HCT116 (cell line): ENCODE data around the gene MNX1. TPM values are rescaled to one million over a fixed set of nuclear protein-coding genes. Genes with fewer than 3 reads are reported as not detected.

ENCODE experiments used
- ATAC-seq: fragments of 200-7000 bp; cut with Tn5 transposase; 2 replicates; pipeline ENCODE4 v1.9.1; 2020; ENCODE audit warnings: mild to moderate bottlenecking, moderate library complexity
- BruUV-seq: library from RNA; stranded (reverse); fragments of 400-500 nt; replicated peaks from 2 replicates; lab custom pipeline; 2021; lab: Mats Ljungman, UMichigan
- CTCF ChIA-PET: fragments of 300-600 bp; sonication (Branson Sonifier 250); formaldehyde crosslinking; loops from one replicate; lab custom pipeline; 2021; ENCODE audit warnings: antibody characterized with exemption; lab: Charles Lee
- POLR2A ChIA-PET: fragments of 300-600, 350-600 bp; sonication (Branson Sonifier 250); formaldehyde crosslinking; loops from one replicate; lab custom pipeline; 2021; ENCODE audit warnings: antibody characterized with exemption; lab: Charles Lee
- RAD21 ChIA-PET, 2 experiments: fragments of 300-600 bp; sonication (Branson Sonifier 250); formaldehyde crosslinking; loops; one replicate each; lab custom pipeline; 2023; ENCODE audit warnings: low total read pairs in 2 of 2; ENCODE audit not compliant: uncharacterized antibody in 2 of 2, unreplicated experiment in 2 of 2, low non-redundant PET in 1 of 2; lab: Charles Lee
- DNase-seq: peaks from one replicate; pipeline ENCODE4 v3.0.0-alpha.2; 2010; ENCODE audit warnings: low read depth, low spot score
- H2AFZ ChIP-seq: fragments of 200-600 bp; shearing (Covaris generic), sonication (generic); 2 replicates; pipeline ENCODE4 v1.6.1; 2017; ENCODE audit warnings: low read depth, mixed run types, mixed read lengths, antibody characterized with exemption, low read length; ENCODE audit not compliant: poor library complexity, severe bottlenecking
- H3K27ac ChIP-seq: 2 replicates; pipeline ENCODE4 v1.5.1; 2012; ENCODE audit warnings: low read depth, low read length
- H3K27me3 ChIP-seq: fragments of 200-600 bp; sonication (generic); 2 replicates; pipeline ENCODE4 v1.6.1; 2016; ENCODE audit warnings: mixed run types, low read length, mixed read lengths; ENCODE audit not compliant: insufficient read depth
- H3K36me3 ChIP-seq, 2 experiments: fragments of 200-500 bp in 1 of 2; fragments of 200-600 bp in 1 of 2; sonication (Bioruptor generic) in 1 of 2; sonication (generic) in 1 of 2; 2 replicates each; pipeline versions ENCODE4 v1.5.1 to v1.6.1; 2014 to 2016; ENCODE audit warnings: low read length in 2 of 2, inconsistent platforms in 1 of 2, mixed read lengths in 1 of 2, mixed run types in 1 of 2; ENCODE audit not compliant: insufficient read depth in 2 of 2, control insufficient read depth in 1 of 2
- H3K4me1 ChIP-seq, 2 experiments: fragments of 200-600 bp in 1 of 2; sonication (generic) in 1 of 2; 2 replicates each; pipeline versions ENCODE4 v1.5.1 to v1.6.1; 2012 to 2017; ENCODE audit warnings: low read length in 2 of 2, inconsistent platforms in 1 of 2, mild to moderate bottlenecking in 1 of 2, mixed read lengths in 1 of 2, mixed run types in 1 of 2, moderate library complexity in 1 of 2; ENCODE audit not compliant: insufficient read depth in 2 of 2, control insufficient read depth in 1 of 2
- H3K4me2 ChIP-seq: fragments of 200-600 bp; sonication (generic); 2 replicates; pipeline ENCODE4 v1.6.1; 2017; ENCODE audit warnings: mixed run types, low read length, mixed read lengths
- H3K4me3 ChIP-seq, 2 experiments: fragments of 200-600 bp in 1 of 2; sonication (generic) in 1 of 2; replicated peaks in 1 of 2; 2 replicates each; pipeline ENCODE4 v1.5.1; 2011 to 2016; ENCODE audit warnings: low read length in 2 of 2, control low read depth in 1 of 2, low read depth in 1 of 2, mild to moderate bottlenecking in 1 of 2, mixed read lengths in 1 of 2, mixed run types in 1 of 2
- H3K79me2 ChIP-seq: fragments of 200-600 bp; sonication (generic); 2 replicates; pipeline ENCODE4 v1.6.1; 2017; ENCODE audit warnings: mild to moderate bottlenecking, mixed run types, low read length, moderate library complexity, mixed read lengths; ENCODE audit not compliant: insufficient read depth
- H3K9ac ChIP-seq: fragments of 200-600 bp; sonication (generic); 2 replicates; pipeline ENCODE4 v1.6.1; 2016; ENCODE audit warnings: low read length, mixed read lengths
- H3K9me2 ChIP-seq: fragments of 200-600 bp; sonication (generic), shearing (Covaris generic); 2 replicates; pipeline ENCODE4 v1.6.1; 2017; ENCODE audit warnings: mixed run types, mild to moderate bottlenecking, moderate library complexity; ENCODE audit not compliant: insufficient read depth
- H3K9me3 ChIP-seq, 2 experiments: fragments of 200-500 bp in 1 of 2; fragments of 200-600 bp in 1 of 2; sonication (Bioruptor generic) in 1 of 2; sonication (generic) in 1 of 2; 2 replicates each; pipeline ENCODE4 v1.6.1; 2014 to 2017; ENCODE audit warnings: low read length in 2 of 2, mixed read lengths in 2 of 2, inconsistent platforms in 1 of 2, low read depth in 1 of 2, mild to moderate bottlenecking in 1 of 2, mixed run types in 1 of 2, moderate library complexity in 1 of 2; ENCODE audit not compliant: control insufficient read depth in 1 of 2, insufficient read depth in 1 of 2
- H4K20me1 ChIP-seq: fragments of 200-600 bp; sonication (generic), shearing (Covaris generic); 2 replicates; pipeline ENCODE4 v1.6.1; 2017; ENCODE audit warnings: mixed run types, mild to moderate bottlenecking, moderate library complexity; ENCODE audit not compliant: insufficient read depth
- CBX3 ChIP-seq: IDR thresholded peaks from 2 replicates; pipeline ENCODE4 v1.6.1; 2012; ENCODE audit warnings: low read depth
- CEBPB ChIP-seq: IDR thresholded peaks from 2 replicates; pipeline ENCODE4 v1.6.1; 2012; ENCODE audit warnings: low read depth
- EGR1 ChIP-seq: IDR thresholded peaks from 2 replicates; pipeline ENCODE4 v1.6.1; 2012; ENCODE audit warnings: low read depth
- ELF1 ChIP-seq: IDR thresholded peaks from 2 replicates; pipeline ENCODE4 v1.6.1; 2012; ENCODE audit warnings: low read depth, borderline replicate concordance
- POLR2AphosphoS5 ChIP-seq: IDR thresholded peaks from 2 replicates; pipeline ENCODE4 v1.6.1; 2011; ENCODE audit warnings: mild to moderate bottlenecking, low read depth, low read length, moderate library complexity
- SRF ChIP-seq: IDR thresholded peaks from 2 replicates; pipeline ENCODE4 v1.6.1; 2012; ENCODE audit warnings: low read depth
- TCF7L2 ChIP-seq: IDR thresholded peaks from 2 replicates; pipeline ENCODE4 v1.7.0; 2011; ENCODE audit warnings: borderline replicate concordance, inconsistent platforms; ENCODE audit not compliant: insufficient read depth, insufficient read length; ENCODE audit errors: extremely low read depth
- ZNF274 ChIP-seq: fragments of 200-500 bp; sonication (Bioruptor generic); IDR thresholded peaks from 2 replicates; pipeline ENCODE4 v1.6.1; 2014; ENCODE audit warnings: mild to moderate bottlenecking, low read depth, low read length, inconsistent platforms
- intact Hi-C: fragments of 100-400 bp; cut with micrococcal nuclease; formaldehyde crosslinking; loops from 2 replicates; pipeline ENCODE4 v1.10.0; 2022
- total RNA-seq: library from RNA; stranded (reverse); gene quantifications from one replicate; pipeline ENCODE4 v1.2.1, GENCODE V29; 2021; ENCODE audit not compliant: unreplicated experiment
- TF ChIP-seq, protein P1 (sequence below): IDR thresholded peaks from 2 replicates; pipeline ENCODE4 v1.6.1; 2011; ENCODE audit warnings: mild to moderate bottlenecking, low read length, moderate library complexity; ENCODE audit not compliant: insufficient replicate concordance; ENCODE audit errors: extremely low read depth
- TF ChIP-seq, protein P2 (sequence below): IDR thresholded peaks from 2 replicates; pipeline ENCODE4 v1.6.1; 2012
- TF ChIP-seq, protein P3 (sequence below): IDR thresholded peaks from 2 replicates; pipeline ENCODE4 v1.6.1; 2012
- TF ChIP-seq, protein P4 (sequence below), 3 experiments: fragments of 200-600 bp in 1 of 3; sonication (generic) in 1 of 3; IDR thresholded peaks in 2 of 3; conservative IDR thresholded peaks in 1 of 3; 2 replicates each; pipeline ENCODE4 v1.5.1; 2012 to 2017; ENCODE audit warnings: low read depth in 2 of 3, low read length in 2 of 3, antibody characterized with exemption in 1 of 3, borderline replicate concordance in 1 of 3, control low read depth in 1 of 3, mild to moderate bottlenecking in 1 of 3, mixed read lengths in 1 of 3, mixed run types in 1 of 3, moderate library complexity in 1 of 3; ENCODE audit not compliant: insufficient read depth in 1 of 3

MNX1 gene
- total RNA-seq, 1 experiment from 2014 or later: 7.7 TPM

DNA sequence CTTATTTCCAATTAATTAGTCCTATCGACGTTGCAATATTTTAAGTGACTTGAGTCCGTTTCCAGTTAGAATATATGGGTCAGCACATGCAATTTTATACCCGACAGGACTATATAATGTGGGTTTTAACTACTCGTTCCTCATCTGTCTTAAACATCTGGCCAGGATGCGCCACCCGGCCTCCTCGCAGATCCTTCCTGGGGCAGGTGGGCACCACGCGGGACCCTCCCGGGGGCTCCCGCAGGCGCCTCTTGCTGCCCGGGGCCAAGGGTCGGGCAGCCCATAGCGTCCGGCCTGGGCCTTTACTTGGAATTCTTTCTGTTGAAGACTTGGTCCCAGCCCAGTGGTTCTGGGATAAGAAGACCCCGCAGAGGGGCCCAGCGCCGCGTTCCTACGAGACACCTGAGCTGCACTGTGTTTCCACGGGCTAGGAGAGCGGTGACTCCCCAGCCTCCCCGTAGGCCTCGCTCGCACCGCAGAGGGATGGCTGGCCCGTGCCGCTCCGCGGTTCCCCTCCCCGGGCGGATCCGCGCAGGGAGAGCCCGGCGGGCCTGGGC is 10.1 kb upstream of the MNX1 start (continued):
- TF ChIP-seq, protein P1, sequence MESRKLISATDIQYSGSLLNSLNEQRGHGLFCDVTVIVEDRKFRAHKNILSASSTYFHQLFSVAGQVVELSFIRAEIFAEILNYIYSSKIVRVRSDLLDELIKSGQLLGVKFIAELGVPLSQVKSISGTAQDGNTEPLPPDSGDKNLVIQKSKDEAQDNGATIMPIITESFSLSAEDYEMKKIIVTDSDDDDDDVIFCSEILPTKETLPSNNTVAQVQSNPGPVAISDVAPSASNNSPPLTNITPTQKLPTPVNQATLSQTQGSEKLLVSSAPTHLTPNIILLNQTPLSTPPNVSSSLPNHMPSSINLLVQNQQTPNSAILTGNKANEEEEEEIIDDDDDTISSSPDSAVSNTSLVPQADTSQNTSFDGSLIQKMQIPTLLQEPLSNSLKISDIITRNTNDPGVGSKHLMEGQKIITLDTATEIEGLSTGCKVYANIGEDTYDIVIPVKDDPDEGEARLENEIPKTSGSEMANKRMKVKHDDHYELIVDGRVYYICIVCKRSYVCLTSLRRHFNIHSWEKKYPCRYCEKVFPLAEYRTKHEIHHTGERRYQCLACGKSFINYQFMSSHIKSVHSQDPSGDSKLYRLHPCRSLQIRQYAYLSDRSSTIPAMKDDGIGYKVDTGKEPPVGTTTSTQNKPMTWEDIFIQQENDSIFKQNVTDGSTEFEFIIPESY: no peak
- TF ChIP-seq, protein P2, sequence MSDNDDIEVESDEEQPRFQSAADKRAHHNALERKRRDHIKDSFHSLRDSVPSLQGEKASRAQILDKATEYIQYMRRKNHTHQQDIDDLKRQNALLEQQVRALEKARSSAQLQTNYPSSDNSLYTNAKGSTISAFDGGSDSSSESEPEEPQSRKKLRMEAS: no peak
- TF ChIP-seq, all 23 proteins: peak for 0

DNA sequence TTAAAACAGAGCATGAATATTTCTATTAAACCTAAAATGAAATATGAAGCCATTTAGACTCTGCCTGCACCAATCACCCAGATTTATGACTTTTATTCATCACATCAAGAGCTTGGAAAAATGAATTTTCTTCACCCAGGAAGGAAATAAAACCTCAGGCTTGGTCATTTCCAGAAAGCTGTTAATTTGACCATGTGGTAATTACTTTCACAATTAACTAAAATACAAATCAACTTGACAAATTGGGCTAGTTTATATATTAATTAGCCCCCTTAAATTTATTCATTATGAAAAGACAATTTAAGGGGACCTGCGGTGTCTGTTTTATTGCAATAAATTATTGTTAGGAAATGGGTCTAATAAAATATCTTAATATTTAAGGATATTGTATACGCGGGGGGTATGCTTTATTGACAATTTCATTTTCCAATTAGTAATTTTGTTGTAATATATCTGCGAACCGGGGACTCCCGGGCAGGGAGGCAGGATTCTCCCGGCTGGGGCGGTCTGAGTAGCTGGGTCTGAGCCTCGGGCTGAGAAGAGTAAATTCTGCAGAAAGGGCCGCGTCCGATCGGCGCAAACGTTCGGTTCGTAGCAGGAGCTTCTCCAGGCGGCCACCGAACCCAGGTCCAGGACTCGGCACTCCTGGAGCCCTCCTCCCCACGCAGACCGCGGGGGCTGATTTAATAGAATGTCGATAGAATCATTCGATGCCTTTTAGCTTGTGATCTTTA is 9.4 kb upstream of the MNX1 start:
- no peak overlapping the region for H3K4me2 ChIP-seq

More for the DNA sequence above, 9.4 kb upstream of the MNX1 start:
- intact Hi-C loops: no loop called here
- H2AFZ ChIP-seq: no peak overlapping the region
- RAD21 ChIA-PET: no interaction called here
- H3K9ac ChIP-seq: no peak overlapping the region
- TF ChIP-seq ELF1: no peak
- TF ChIP-seq SRF: no peak
- TF ChIP-seq EGR1: no peak
- TF ChIP-seq POLR2AphosphoS5: no peak
- TF ChIP-seq, protein P1: no peak
- no peak for TF ChIP-seq CEBPB
- no peak for TF ChIP-seq TCF7L2
- TF ChIP-seq, protein P2: no peak
- no peak for TF ChIP-seq CBX3
- TF ChIP-seq, protein P3, sequence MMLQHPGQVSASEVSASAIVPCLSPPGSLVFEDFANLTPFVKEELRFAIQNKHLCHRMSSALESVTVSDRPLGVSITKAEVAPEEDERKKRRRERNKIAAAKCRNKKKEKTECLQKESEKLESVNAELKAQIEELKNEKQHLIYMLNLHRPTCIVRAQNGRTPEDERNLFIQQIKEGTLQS: no peak
- TF ChIP-seq, protein P4, sequence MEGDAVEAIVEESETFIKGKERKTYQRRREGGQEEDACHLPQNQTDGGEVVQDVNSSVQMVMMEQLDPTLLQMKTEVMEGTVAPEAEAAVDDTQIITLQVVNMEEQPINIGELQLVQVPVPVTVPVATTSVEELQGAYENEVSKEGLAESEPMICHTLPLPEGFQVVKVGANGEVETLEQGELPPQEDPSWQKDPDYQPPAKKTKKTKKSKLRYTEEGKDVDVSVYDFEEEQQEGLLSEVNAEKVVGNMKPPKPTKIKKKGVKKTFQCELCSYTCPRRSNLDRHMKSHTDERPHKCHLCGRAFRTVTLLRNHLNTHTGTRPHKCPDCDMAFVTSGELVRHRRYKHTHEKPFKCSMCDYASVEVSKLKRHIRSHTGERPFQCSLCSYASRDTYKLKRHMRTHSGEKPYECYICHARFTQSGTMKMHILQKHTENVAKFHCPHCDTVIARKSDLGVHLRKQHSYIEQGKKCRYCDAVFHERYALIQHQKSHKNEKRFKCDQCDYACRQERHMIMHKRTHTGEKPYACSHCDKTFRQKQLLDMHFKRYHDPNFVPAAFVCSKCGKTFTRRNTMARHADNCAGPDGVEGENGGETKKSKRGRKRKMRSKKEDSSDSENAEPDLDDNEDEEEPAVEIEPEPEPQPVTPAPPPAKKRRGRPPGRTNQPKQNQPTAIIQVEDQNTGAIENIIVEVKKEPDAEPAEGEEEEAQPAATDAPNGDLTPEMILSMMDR (IDR thresholded peaks at IDR 0.05 in 2 of 3, conservative IDR thresholded peaks at IDR 0.05 in 1 of 3; ENCODE audit: borderline replicate concordance in 1 of 3, insufficient read depth in 1 of 3, low read depth in 2 of 3, low read length in 2 of 3): no peak
- TF ChIP-seq ZNF274: no peak
- 0 out of 2 replicates have a peak, but pooled peaks cover 3% of the 10 kb centered on the region for H3K27me3 ChIP-seq
- POLR2A ChIA-PET: no interaction called here
- ATAC-seq (no peak), DNase-seq (no peak)
- no peaks in the 10 kb centered on the region for H3K9me2 ChIP-seq
- H3K4me3 ChIP-seq: no peak overlapping the region
- H4K20me1 ChIP-seq: no peaks in the 10 kb centered on the region
- BruUV-seq: no TSS peak
- H3K9me3 ChIP-seq: no peaks in the 10 kb centered on the region
- H3K4me1 ChIP-seq: no peaks in the 10 kb centered on the region; a peak in 1 of 4 replicates
- CTCF ChIA-PET: no interaction called here
- no peak overlapping the region for H3K27ac ChIP-seq
- no peaks in the 10 kb centered on the region for H3K36me3 ChIP-seq
- H3K79me2 ChIP-seq: no peaks in the 10 kb centered on the region
